Natural killer cell (primary cell): ENCODE measurements around the gene CRACR2A. TPM values are rescaled to one million over a fixed set of nuclear protein-coding genes. Genes with fewer than 3 reads are reported as not detected.

Experiments used
- ATAC-seq, 3 donors: fragments of 150-1000 bp in 2 of 3; fragments of 200-7000 bp in 1 of 3; cut with Tn5 transposase; 1 replicate in 1 of 3; 2 replicates in 2 of 3; pipeline ENCODE4 v1.10.0; 2021; ENCODE audit warnings: mild to moderate bottlenecking in 2 of 3, moderate library complexity in 2 of 3
- DNase-seq, 2 donors: peaks; one replicate each; pipeline versions ENCODE4 v3.0.0 to v3.0.0-alpha.2; 2013 to 2021; ENCODE audit warnings: mixed read lengths in 1 of 2
- H3K27ac ChIP-seq: one replicate; pipeline ENCODE4 v1.5.1; 2013; ENCODE audit warnings: mild to moderate bottlenecking, low read length
- H3K27me3 ChIP-seq: one replicate; pipeline ENCODE4 v1.6.1; 2013; ENCODE audit warnings: low read length; ENCODE audit not compliant: control insufficient read depth, insufficient read depth
- H3K36me3 ChIP-seq: one replicate; pipeline ENCODE4 v1.6.1; 2013; ENCODE audit warnings: low read length; ENCODE audit not compliant: control insufficient read depth, insufficient read depth
- H3K4me1 ChIP-seq: one replicate; pipeline ENCODE4 v1.6.1; 2013; ENCODE audit warnings: low read length; ENCODE audit not compliant: control insufficient read depth, insufficient read depth
- H3K4me3 ChIP-seq: one replicate; pipeline ENCODE4 v1.5.1; 2013; ENCODE audit warnings: low read length
- H3K9me3 ChIP-seq: one replicate; pipeline ENCODE4 v1.6.1; 2013; ENCODE audit warnings: low read length; ENCODE audit not compliant: control insufficient read depth, insufficient read depth
- H3K27ac Mint-ChIP-seq, 2 donors: one replicate each; pipeline ENCODE4 v1.8.0; 2022; ENCODE audit warnings: mild to moderate bottlenecking in 2 of 2, mixed read lengths in 2 of 2, moderate library complexity in 1 of 2
- H3K27me3 Mint-ChIP-seq, 2 donors: one replicate each; pipeline ENCODE4 v1.8.0; 2022; ENCODE audit warnings: low read depth in 2 of 2, mixed read lengths in 2 of 2
- H3K36me3 Mint-ChIP-seq: one replicate; pipeline ENCODE4 v1.8.0; 2022; ENCODE audit warnings: mixed read lengths
- H3K4me1 Mint-ChIP-seq, 2 donors: one replicate each; pipeline ENCODE4 v1.8.0; 2022; ENCODE audit warnings: mixed read lengths in 2 of 2
- H3K4me3 Mint-ChIP-seq: one replicate; pipeline ENCODE4 v1.8.0; 2022; ENCODE audit warnings: mild to moderate bottlenecking, moderate library complexity, mixed read lengths
- H3K9me3 Mint-ChIP-seq, 2 donors: one replicate each; pipeline ENCODE4 v1.8.0; 2022; ENCODE audit warnings: mixed read lengths in 2 of 2
- WGBS: methylation state at CpG from one replicate; pipeline ENCODE4 v1.1.7; 2013; ENCODE audit warnings: missing lambda C conversion rate; ENCODE audit not compliant: insufficient coverage; 5-methylcytosine and 5-hydroxymethylcytosine counted together
- intact Hi-C: fragments of 100-400 bp; cut with micrococcal nuclease; formaldehyde crosslinking; loops from one replicate; pipeline ENCODE4 v1.14.2; 2022
- total RNA-seq, 4 donors: library from RNA; stranded (reverse); fragments of 120-200 nt in 1 of 4; gene quantifications; one replicate each; pipeline versions ENCODE4 v1.2.3 to v1.2.4, GENCODE V29; 2013 to 2022
- TF ChIP-seq, protein P1 (sequence below): fragments of 200-600 bp; IDR thresholded peaks from one replicate; pipeline ENCODE4 v1.8.0; 2022; ENCODE audit warnings: antibody characterized with exemption

CRACR2A gene
- total RNA-seq, 3 donors from 2014 or later (not counting 1 experiment from before 2014, with no cell fraction given) = 59.8 to 94.4 (median 80.5) TPM

- no peak overlapping the region for H3K4me3 Mint-ChIP-seq
- intact Hi-C loops = no loop called here
- TF ChIP-seq, protein P1, sequence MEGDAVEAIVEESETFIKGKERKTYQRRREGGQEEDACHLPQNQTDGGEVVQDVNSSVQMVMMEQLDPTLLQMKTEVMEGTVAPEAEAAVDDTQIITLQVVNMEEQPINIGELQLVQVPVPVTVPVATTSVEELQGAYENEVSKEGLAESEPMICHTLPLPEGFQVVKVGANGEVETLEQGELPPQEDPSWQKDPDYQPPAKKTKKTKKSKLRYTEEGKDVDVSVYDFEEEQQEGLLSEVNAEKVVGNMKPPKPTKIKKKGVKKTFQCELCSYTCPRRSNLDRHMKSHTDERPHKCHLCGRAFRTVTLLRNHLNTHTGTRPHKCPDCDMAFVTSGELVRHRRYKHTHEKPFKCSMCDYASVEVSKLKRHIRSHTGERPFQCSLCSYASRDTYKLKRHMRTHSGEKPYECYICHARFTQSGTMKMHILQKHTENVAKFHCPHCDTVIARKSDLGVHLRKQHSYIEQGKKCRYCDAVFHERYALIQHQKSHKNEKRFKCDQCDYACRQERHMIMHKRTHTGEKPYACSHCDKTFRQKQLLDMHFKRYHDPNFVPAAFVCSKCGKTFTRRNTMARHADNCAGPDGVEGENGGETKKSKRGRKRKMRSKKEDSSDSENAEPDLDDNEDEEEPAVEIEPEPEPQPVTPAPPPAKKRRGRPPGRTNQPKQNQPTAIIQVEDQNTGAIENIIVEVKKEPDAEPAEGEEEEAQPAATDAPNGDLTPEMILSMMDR = no peak
- H3K27me3 Mint-ChIP-seq = no peaks in the 10 kb centered on the region
- H3K36me3 Mint-ChIP-seq = peaks cover 17% of the 10 kb centered on the region
- H3K4me3 ChIP-seq = no peak overlapping the region
- H3K4me1 ChIP-seq = peaks cover 36% of the 10 kb centered on the region
- H3K27me3 ChIP-seq = no peaks in the 10 kb centered on the region
- peaks cover 3% of the 10 kb centered on the region for H3K9me3 ChIP-seq
- H3K36me3 ChIP-seq = peaks cover 17% of the 10 kb centered on the region
- no peaks in the 10 kb centered on the region for H3K9me3 Mint-ChIP-seq
- H3K27ac Mint-ChIP-seq = peak overlapping the region in 1 of 2 donors; percentile 95
- ATAC-seq (no peak), DNase-seq (no peak)
- peaks cover 59 to 64% of the 10 kb centered on the region in 2 donors for H3K4me1 Mint-ChIP-seq
- no peak overlapping the region for H3K27ac ChIP-seq
- 90% methylated on average over 3 of the region's 6 CpGs for WGBS
These were observed 27.4 kb downstream of the CRACR2A start for GRCh38 chr12:3725388-3726115.

DNA sequence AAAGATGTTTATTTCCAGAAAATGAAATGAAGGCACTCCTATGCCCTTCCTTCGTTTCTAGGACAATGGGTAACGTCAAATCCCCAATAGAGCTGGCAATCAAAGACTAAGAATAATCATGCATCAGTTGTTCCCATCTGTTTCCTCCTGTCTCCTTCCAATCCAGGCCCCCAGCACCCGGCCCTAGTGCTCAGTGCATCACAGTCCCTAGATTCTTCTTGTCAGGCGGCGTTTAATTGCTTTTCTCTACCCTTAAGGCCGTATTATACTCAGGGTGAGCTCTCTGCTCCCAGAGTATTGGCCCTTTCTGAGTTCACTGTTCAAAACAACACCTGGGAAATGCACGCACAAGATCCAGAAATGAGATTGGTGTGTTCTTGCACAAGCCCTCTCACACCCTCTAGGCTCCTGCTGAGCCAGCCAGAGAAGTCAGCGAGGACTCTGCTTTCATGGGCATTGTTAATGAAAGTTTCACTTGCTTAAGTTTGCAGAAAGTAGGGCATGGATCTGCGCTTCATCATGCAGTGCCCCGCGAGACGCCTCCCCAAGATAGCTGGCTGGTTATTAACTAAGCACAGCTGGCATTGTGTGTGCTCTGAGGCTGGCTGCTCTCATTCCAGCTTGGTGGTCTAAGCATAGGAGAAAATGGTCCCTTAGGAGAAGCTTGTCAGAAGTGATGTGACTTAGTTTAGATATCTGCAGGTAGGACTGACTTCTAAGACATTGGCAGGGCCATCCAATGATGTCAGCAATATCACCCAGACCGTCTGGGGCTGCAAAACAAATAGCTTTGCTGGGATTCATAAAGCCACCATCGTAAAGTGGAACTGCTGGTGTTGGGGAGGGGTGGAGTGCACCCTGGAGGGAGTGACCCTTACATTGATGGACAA lies 28.7 kb downstream of the CRACR2A start:
- intact Hi-C loops = no loop called here
- Mint-ChIP-seq H3K4me3 (no peak overlapping the region), H3K4me1 (peaks cover 50 to 58% of the 10 kb centered on the region in 2 donors), H3K9me3 (no peaks in the 10 kb centered on the region), H3K36me3 (peaks cover 12% of the 10 kb centered on the region), H3K27me3 (no peaks in the 10 kb centered on the region), H3K27ac (no peak overlapping the region)
- 96% methylated on average over 14 of the region's 14 CpGs for WGBS
- peaks cover 27% of the 10 kb centered on the region for H3K4me1 ChIP-seq
- no peak overlapping the region for H3K4me3 ChIP-seq
- peaks cover 17% of the 10 kb centered on the region for H3K36me3 ChIP-seq
- no peak for ATAC-seq
- H3K27ac ChIP-seq = no peak overlapping the region
- H3K27me3 ChIP-seq = no peaks in the 10 kb centered on the region
- TF ChIP-seq, protein P1 = no peak
- no peak for DNase-seq
- peaks cover 3% of the 10 kb centered on the region for H3K9me3 ChIP-seq

- DNase-seq = no peak
- H3K4me3 ChIP-seq = no peak overlapping the region
- H3K27ac Mint-ChIP-seq = no peak overlapping the region
- WGBS = over 99% methylated on average over 6 of the region's 6 CpGs
- peaks cover 42 to 52% of the 10 kb centered on the region in 2 donors for H3K4me1 Mint-ChIP-seq
- no peaks in the 10 kb centered on the region for H3K27me3 Mint-ChIP-seq
- peaks cover 12% of the 10 kb centered on the region for H3K36me3 Mint-ChIP-seq
- peaks cover 17% of the 10 kb centered on the region for H3K36me3 ChIP-seq
- H3K9me3 Mint-ChIP-seq = no peaks in the 10 kb centered on the region
- H3K27me3 ChIP-seq = no peaks in the 10 kb centered on the region
- intact Hi-C loops = no loop called here
- TF ChIP-seq, protein P1 = no peak
- ATAC-seq = no peak
- no peak overlapping the region for H3K27ac ChIP-seq
- peaks cover 12% of the 10 kb centered on the region for H3K4me1 ChIP-seq
- H3K4me3 Mint-ChIP-seq = no peak overlapping the region
- peaks cover 3% of the 10 kb centered on the region for H3K9me3 ChIP-seq
These were observed 30.5 kb downstream of the CRACR2A start for GRCh38 chr12:3722368-3722767.
